Measurements from ENCODE around the gene TET2.

TET2 gene

DNA sequence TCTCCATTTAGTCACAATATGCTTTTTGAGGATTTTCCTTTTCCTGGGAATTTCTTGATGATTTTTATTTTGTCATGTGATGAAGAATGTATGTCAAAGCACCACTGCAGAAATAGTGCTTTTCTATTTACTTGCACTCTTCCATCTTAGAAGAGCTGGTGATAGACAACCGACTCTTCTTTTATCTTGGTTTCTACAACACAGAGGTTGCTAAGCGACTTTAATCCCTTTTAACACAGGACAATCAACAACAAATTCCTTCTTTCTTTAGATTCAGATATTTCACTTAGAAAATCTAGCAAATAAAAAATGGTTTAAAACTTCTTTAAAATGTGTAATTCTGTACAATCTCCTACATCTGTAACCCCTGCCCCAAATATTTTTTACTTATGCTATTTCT lies 34.6 kb downstream of the TET2 start:
- no peak for DNase-seq (ENCODE audit: extremely low read depth in 1 of 2, low read depth in 1 of 2)

DNA sequence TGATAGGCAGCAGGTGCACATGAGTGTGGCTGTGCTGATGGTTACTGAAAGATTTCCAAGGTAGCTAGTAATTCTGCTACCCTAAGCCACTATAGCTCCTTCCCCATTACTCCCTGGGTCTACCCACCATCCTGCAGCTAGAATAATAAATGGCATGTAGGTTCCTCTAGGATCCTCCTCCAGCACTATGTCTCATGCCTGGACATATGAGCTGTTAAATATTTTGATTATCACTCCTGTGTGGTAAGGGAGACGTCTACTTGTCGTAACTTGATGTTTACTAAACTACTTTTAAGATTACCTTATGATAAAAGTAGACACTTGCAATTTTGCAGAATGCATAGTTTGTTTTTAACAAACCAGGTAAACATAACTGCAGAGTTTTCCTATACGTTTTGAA lies 35.5 kb downstream of the TET2 start:
- no peak for DNase-seq (ENCODE audit: extremely low read depth in 1 of 2, low read depth in 1 of 2)

DNA sequence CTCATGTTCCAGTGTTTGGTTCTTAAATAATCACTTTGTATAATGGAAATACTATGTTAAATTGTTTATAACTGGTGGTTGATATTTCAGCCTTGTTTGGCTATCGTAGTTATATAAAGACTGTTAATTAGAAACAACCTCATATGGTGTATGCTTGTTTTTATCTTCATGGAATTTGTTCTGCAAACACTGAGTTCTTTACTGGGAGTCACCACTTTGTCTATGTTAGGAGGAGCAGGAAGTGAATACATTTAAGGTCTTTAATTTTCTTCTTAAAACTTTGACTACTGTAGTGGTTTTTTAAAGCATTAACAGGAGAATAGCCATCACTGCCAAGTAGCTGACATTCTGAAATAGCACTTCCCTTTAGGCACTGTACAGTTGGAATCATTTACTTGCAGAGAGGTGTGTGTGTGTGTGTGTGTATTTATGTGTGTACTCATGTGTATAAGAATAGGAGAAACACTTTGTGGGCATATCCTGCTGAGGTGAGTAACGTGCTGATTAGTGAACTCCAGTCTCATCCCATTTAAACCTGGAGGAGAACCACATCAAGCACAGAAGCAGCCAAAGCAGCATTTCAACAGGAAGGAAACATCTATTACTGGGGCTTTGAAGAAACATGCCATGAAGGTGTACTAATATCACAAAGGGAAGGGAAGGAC lies 37.8 kb downstream of the TET2 start:
- no peak for DNase-seq (ENCODE audit: extremely low read depth in 1 of 2, low read depth in 1 of 2)

DNA sequence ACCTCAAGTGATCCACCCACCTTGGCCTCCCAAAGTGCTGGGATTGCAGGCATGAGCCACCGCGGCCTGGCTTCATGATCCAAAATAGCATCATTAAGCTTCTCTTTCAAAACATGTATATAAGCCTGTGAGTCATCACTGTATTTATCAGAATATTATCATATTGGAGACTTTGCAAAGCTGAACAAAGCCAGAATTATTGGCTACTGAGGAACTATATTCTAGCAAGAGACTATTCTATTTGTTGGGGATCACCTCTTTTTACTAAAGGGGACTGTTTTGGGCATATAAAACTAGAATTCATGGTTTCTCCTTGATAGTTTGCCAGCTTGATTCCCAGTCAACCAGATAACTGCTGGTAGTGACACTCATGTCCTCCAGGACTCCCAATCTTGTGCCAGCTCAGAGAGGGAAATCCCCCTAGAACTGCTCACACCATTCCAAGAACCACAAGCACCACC lies 40.1 kb downstream of the TET2 start:
- DNase-seq (ENCODE audit: extremely low read depth in 1 of 2, low read depth in 1 of 2), result no peak

DNA sequence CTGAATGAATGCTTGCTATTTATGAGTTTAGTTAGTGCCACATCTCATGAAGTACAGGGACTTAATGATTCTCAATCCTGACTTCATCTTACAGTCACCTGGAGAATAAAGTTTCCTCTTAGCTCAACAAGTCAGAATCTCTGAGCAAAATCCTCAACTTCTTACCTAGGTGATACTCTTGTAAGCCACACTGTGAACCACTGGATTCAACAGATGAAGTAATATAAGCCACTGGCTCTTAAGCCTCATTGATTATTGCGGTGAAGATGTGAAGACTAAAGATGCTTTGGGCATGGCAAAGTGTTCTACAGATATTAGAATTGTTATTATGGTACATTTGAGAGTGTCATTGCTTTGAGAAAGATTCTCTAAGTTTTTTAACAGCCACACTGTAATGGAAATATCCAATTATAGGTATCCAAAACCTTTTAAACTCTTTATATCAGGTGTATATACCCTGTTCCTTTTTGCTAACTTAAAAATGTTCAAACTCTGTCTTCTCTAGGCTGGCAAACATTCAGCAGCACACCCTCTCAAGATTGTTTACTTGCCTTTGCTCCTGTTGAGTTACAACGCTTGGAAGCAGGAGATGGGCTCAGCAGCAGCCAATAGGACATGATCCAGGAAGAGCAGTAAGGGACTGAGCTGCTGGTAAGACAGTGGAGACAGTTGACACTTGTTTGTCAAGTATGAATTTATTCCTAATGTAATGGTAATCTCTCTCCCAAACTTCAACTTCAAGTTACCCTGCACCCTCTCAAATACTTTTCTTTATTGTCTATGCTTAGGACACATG lies 43.4 kb downstream of the TET2 start:
- no peak for DNase-seq (ENCODE audit: extremely low read depth in 1 of 2, low read depth in 1 of 2)

DNA sequence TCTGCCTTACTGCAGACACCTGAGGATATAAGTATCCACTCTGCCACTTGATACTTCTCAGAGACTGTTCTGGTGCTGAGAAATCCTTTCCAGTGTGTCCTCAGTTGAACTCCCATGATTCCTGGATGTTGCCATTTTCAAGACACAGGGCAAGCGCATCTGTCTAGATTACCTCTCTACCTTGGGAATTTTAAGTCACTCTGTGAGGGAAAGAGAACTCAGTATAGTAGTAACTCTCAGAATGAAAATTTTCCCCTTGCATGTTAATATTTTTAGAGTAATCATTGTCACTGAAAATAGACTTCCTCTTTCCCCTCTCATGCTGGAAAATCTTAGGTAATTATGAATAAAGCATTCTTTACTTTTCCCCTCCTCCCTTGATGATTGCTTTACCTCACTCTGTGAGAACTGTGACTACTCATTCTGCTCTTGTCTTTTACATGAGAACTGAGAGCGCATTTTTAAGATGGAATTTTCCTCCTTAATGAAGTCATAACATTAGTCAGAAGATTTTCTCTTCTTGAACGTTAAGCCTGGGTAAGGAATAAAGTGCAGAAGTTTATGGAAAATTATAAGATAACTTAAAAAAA lies 45.0 kb downstream of the TET2 start:
- no peak for DNase-seq (ENCODE audit: extremely low read depth in 1 of 2, low read depth in 1 of 2)

DNA sequence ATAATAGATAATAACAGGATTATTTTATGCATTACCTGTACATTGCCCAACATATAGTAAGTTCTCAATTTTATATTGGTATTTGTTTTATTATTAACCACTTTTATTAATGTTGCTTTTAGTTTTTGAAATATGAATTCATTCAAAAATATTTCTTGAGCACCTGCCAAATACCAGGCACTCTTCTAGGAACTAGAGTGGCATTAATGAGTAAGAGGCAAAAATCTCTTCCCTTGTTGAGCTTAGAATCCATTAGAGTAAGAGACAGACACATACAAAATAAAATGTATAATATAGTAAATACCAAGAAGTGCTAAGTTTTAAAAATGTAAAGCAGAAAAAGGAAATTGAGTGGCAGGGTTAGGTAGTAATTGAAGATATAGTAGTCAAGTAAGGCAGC lies 45.8 kb downstream of the TET2 start:
- no peak for DNase-seq (ENCODE audit: extremely low read depth in 1 of 2, low read depth in 1 of 2)

DNA sequence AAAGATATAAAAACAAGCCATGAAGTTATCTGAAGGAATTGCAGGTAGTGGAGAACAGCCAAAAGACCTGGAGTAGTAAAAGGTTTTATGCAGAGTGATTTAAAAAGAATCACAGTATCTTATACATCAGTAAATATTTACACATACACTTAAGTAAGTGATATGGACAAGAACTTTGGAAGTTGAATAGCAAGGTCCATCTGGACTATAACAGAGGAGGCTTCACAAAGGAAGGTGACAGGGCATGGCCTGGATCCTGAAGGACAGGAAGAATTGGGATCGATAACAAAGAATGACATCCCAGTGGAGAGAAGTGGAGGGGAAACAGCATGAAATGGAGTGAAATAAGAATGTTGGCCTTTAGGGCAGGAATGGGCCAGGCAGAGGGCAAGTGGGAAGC lies 46.2 kb downstream of the TET2 start:
- DNase-seq (ENCODE audit: extremely low read depth in 1 of 2, low read depth in 1 of 2), result no peak

DNA sequence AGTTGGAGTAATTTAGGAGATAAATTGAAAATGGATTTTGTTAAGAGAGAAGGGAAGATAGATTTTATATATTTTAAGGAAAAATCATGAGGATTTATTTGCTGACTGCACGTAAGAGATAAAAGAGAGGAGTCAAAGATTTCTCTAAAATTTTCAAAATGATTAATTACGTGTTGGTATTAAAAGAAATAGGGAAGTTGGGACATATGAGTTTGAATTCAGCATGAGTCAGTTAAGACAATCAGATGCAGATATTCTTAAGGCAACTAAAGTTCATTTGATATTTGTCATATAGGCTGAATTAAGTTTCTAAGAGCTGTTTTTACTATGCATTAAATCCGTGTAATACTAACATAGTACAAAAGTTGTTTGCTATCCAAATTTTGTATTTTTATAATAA lies 46.9 kb downstream of the TET2 start:
- no peak for DNase-seq (ENCODE audit: extremely low read depth in 1 of 2, low read depth in 1 of 2)

DNA sequence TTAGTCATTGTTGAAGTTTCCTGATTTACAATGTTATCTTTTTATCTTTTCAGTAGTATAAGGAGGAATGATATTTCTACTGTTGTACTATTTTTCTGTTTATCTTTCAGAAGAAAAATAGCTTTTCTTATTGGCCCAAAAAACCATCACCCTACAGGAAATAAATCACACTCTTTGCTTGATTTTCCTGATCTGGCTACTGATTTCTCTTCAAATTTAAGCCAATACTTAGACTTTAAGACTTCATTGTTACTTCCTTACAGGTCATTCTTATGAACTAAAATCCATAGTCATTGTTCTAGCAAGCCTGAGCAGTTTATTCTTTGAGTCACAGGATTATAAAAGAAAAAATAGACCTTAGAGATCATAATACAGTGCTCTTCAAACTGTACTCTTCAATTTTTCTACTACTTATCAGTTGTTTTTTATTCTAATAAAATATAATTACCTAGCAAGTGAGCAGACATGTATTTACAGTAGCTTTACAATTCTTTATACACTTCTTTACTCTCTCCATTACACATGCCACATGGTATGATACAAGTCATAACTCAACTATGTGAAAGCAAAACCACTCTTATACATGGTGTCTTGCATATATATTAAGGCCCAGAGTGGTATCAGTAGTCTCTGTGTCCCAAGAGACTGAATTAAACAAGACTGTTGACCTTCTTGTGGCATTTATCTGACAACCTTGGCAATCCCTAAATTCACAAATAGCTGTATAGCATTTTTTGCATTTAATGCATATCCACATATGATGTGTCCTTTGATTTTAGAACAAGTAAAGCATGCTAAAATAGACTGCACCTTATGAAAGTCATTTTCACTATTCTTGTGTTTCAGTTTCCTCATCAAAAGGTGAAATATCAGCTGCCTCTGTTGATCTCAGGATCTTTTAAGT lies 47.9 kb downstream of the TET2 start:
- DNase-seq (ENCODE audit: extremely low read depth in 1 of 2, low read depth in 1 of 2), result no peak

DNA sequence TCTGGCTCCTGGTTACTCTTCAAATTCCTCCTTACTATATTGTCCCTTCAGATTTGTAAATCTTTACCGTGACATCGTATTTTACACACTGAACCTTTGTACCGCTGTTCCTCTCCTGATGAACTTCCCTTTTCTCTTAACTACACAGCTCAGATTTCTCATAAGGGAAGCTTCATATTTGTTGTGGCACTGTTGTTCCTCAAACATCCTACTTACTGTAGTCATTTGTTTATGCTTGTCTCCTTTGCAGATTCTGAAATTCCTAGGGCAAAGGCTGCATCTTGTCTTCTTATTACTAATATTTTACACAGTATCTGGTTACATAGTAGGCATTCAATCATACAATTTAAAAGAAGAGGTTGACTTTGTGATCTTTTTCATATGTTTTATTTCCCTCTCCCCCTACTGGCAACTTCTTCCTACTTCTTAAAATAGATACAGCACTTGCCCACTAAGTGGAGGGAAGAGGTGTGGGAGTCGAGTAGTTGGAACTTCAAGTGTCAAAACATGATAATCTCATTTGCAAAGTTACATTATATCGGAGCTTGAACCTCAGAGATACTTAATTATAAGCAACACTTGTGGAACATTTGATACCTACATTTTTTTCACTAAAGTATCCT lies 50.0 kb downstream of the TET2 start:
- DNase-seq (ENCODE audit: extremely low read depth in 1 of 2, low read depth in 1 of 2), result no peak

DNA sequence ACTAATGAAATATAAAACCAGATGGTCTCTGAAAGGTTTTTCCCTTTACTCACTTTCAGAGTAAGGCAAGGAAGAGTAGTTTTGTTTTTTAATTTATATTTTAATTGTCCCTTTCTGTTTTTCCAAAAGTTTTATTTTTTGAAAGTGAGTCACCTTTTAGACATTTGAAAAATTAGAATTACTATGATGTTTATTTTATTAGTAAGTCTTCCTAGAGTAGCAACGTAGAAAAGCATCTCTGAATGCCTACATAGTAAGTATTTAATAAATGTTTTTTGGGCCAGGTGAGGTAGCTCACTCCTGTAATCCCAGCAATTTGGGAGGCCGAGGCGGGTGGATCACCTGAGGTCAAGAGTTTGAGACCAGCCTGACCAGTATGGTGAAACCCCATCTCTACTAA lies 51.1 kb downstream of the TET2 start:
- DNase-seq (ENCODE audit: extremely low read depth in 1 of 2, low read depth in 1 of 2), result no peak

DNA sequence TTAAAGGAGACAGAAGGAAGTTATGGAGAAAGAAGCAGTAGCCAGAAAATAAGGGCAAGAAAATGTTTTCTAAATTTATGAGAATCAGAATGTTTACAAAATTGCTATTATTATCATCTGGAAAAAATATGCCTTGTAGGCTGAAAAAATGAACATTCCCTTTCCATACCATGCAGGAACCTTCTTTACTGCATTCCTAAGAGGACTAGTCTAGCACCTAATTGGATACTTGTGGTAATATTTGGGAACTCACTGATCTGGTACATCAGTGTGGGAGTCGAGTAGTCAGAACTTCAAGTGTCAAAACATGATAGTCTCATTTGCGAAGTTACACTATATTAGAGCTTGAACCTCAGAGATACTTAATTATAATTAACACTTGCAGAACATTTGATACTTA lies 51.9 kb downstream of the TET2 start:
- no peak for DNase-seq (ENCODE audit: extremely low read depth in 1 of 2, low read depth in 1 of 2)

DNA sequence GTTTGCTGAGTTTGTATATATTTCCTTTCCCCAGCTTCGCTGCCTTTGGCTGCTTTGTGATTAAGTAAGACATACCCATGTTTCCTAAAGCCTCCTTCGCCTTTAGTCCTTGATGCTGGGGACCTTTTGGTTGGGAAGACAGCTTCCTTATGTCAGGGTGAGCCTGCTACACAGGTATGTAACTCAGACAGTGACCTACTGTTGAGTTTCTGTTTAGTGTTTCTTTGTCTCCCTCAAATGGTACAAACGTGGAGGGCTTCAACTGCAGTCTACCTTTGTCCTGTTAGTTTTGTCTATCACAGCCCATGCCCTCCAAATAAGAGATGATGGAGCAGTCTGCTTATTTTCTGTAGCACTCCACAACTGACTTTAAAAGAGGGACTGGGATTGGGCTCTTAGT lies 59.5 kb downstream of the TET2 start:
- DNase-seq (ENCODE audit: extremely low read depth in 1 of 2, low read depth in 1 of 2), result no peak

DNA sequence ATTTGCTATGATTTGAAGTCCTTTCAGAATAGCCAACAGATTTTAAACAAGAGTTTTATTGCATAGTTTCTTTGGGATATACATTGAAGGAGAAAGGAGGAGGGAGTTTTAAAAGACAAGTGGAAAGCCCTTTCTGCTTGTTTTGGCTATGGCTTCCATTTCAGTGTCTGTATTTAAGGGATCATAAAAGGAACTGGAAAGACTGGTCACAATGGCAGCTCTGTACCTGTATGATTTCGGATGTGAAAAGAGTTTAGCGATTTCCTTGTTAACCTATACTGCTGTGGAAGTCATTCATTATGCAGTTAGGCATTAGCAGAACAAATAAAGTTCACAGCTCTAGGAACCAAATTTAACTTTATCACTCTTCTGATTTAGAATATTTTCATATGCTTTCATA lies 60.7 kb downstream of the TET2 start:
- no peak for DNase-seq (ENCODE audit: extremely low read depth in 1 of 2, low read depth in 1 of 2)

DNA sequence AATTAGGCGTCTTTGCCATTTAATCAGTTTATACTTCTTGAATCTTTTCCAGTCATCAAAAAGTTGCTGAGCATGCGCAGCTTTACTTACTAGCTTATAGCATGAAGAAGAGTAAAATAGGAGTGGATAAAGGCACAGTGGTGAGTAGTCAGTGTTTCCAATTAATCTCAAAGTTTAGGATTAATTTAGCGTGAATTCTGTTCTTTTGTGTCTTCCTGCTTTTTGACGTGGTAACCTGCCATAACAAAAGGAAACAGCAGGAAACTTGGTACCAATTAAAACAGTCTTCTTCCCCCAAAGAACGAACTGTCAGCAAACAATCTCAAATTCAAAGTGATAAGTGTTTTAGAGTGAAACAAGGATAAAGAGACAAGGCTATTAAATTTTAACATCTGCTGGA lies 61.9 kb downstream of the TET2 start:
- no peak for DNase-seq (ENCODE audit: extremely low read depth in 1 of 2, low read depth in 1 of 2)

DNA sequence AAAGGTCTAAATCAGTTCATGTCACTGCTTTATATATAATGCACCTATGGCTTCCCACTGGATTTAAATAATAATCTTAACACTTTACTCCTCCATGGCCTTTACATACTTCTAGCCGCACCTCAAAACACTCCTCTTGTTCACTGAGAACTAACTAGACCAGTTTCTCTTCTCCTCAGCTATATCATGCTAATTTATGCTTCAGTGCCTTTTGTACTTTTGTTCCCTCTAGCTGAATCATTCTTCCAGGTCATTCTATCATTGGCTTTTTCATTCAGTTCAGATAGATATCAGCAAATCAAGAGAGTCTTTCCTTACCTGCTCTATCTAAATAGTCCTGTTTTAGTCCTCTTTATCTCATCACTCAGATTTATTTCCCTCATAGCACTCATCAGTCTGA lies 64.2 kb downstream of the TET2 start:
- DNase-seq (ENCODE audit: extremely low read depth in 1 of 2, low read depth in 1 of 2), result no peak

DNA sequence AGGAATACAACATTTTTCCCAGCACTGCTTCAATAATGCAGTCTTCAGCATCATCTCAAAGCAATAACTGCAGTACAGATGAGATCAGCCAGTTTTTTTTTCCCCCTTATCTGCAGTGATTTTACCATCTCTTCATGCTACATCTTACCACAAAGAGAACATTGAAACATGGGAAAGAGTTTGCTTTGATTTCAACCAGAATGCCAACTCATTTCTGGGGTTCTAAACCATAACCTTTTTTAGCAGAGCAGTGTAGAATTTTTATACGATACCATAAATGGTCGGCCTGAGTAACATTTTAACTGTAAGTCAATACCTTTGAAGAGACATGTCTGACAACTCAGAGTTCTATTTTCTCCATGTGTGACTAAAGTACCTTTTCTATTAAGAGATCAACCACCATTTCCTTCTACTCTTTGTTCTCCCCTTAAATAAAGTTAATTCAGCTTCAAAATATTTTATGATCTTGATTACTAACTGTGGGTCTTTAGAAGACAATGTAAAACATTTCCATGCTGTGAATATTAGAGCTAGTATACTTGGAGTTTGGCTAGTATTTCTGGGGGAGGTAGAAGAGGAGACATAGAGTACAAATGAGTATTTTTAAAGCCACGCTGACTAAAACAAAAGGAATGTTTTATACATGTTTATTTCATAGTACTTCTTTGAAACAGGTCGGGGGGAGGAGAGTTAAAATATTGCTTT lies 69.1 kb downstream of the TET2 start:
- DNase-seq (ENCODE audit: extremely low read depth in 1 of 2, low read depth in 1 of 2), result no peak

DNA sequence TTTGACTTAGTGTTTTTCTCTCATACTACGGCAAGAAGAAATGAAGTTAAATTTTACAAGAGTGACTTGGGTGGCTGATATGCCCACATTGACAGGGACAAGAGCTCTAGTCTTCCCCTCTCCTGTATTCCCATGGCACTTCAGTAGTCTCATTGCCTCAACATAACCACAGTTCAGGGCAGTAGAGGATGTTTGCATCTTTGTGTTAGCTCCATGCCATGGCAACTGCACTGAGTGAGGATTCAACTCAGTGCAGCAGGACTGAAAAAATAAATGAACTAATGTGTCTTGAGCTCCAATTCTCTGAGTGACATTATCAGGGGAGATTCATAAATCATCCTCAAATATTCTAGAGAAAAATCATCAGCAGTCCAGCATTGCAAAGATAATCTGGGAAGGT lies 78.8 kb downstream of the TET2 start:
- DNase-seq (ENCODE audit: extremely low read depth in 1 of 2, low read depth in 1 of 2), result no peak

DNA sequence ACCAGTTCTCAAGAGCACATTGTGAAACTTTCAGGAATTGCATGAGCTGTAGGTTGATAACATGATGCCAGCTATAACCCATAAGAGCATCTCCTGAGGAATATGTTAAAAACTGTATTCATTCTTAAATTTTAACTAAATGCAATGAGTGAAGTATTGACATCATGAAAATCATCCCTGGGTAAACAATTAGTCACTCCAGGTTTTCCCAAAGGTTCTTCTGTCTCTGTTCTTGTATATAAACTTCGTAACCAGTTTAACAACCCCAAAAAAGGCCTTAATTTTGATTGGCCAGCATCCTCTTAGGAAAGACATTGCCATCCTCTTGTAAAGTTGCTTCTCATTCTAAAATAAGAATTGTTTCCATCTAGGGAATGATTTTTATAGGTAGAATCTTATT lies 80.4 kb downstream of the TET2 start:
- DNase-seq (ENCODE audit: extremely low read depth in 1 of 2, low read depth in 1 of 2), result no peak

Data from stimulated activated CD8-positive, alpha-beta memory T cell treated with anti-CD3 and anti-CD28 coated beads, Interleukin-7, amount 100 ng/mL, for 48 hours (primary cell).